ENCODE data around the gene PGM3. TPM values are rescaled to one million over a fixed set of nuclear protein-coding genes. Genes with fewer than 3 reads are reported as not detected.
A peak's percentile ranks its signal among the peaks of the same experiment; 100 is the strongest.
"Not testable (repeated sequence)": the region's sequence is repeated elsewhere in the genome, so short reads cannot be mapped to it uniquely, and the experiment has no call there.

PGM3 gene
- total RNA-seq, 2 donors from 2014 or later = 78.3 to 101 TPM

DNA sequence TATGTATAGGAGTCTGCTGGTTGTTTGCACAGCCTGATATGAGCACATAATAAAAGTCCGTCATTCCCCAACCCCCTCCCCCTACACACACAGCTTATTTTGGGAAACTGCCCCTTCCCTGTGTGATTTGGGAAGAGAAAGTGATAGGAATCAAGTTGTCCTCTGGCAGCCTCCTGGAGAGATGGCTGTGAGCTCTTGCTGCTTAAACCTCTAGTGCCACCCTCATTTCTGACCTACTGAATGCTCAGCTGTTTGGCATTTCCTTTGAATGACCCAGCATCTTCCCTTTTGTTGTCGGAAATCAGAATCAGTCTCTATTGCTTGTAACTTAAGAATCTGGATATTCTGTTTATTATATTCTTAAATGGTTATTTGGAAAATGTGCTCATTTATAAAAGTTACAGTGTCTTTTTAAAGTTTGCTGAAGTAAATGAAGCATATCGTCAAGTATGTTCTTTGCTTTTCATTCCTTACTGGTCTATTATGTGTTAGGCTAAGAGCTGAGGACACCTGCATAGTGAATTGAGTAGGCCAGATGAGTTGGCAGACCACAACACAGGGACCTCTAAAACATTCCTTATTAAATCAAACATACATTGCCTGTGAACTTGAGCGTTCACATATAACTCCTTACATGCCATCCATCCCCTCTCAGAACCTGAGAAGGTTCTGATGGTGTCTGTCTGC lies 5.6 kb upstream of the PGM3 start:
- peaks cover 1% of the 10 kb centered on the region for H3K9me3 Mint-ChIP-seq
- H3K27me3 Mint-ChIP-seq (ENCODE audit: insufficient read depth) = no peaks in the 10 kb centered on the region
- no peak overlapping the region for H3K4me3 Mint-ChIP-seq
- Histone ChIP-seq H3K27me3 (ENCODE audit: control insufficient read depth, insufficient read depth, low read length, poor library complexity, severe bottlenecking) (no peaks in the 10 kb centered on the region), H3K27ac (ENCODE audit: low read depth, low read length) (no peak overlapping the region), H3K9me3 (ENCODE audit: control insufficient read depth, low read length) (peaks cover 6% of the 10 kb centered on the region), H3K36me3 (ENCODE audit: control insufficient read depth, insufficient read depth, low read length) (peaks cover 29% of the 10 kb centered on the region), H3K4me3 (ENCODE audit: low read length) (no peak overlapping the region), H3K4me1 (ENCODE audit: control insufficient read depth, insufficient read depth, low read length) (no peaks in the 10 kb centered on the region), H3K9ac (ENCODE audit: extremely low read depth, low read length, poor library complexity, severe bottlenecking) (no peak overlapping the region)
- H3K4me1 Mint-ChIP-seq = peaks cover 9% of the 10 kb centered on the region
- H3K36me3 Mint-ChIP-seq (ENCODE audit: low read depth) = peaks cover 25% of the 10 kb centered on the region
- H3K27ac Mint-ChIP-seq = no peak overlapping the region
- WGBS, 2 experiments (ENCODE audit: insufficient coverage in 1 of 2, insufficient read length in 1 of 2) = 94 to 100% methylated on average over 1 to 3 of the region's 4 CpGs
- no peak for DNase-seq
- TF ChIP-seq, protein P1, sequence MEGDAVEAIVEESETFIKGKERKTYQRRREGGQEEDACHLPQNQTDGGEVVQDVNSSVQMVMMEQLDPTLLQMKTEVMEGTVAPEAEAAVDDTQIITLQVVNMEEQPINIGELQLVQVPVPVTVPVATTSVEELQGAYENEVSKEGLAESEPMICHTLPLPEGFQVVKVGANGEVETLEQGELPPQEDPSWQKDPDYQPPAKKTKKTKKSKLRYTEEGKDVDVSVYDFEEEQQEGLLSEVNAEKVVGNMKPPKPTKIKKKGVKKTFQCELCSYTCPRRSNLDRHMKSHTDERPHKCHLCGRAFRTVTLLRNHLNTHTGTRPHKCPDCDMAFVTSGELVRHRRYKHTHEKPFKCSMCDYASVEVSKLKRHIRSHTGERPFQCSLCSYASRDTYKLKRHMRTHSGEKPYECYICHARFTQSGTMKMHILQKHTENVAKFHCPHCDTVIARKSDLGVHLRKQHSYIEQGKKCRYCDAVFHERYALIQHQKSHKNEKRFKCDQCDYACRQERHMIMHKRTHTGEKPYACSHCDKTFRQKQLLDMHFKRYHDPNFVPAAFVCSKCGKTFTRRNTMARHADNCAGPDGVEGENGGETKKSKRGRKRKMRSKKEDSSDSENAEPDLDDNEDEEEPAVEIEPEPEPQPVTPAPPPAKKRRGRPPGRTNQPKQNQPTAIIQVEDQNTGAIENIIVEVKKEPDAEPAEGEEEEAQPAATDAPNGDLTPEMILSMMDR (conservative IDR thresholded peaks at IDR 0.05) = no peak

DNA sequence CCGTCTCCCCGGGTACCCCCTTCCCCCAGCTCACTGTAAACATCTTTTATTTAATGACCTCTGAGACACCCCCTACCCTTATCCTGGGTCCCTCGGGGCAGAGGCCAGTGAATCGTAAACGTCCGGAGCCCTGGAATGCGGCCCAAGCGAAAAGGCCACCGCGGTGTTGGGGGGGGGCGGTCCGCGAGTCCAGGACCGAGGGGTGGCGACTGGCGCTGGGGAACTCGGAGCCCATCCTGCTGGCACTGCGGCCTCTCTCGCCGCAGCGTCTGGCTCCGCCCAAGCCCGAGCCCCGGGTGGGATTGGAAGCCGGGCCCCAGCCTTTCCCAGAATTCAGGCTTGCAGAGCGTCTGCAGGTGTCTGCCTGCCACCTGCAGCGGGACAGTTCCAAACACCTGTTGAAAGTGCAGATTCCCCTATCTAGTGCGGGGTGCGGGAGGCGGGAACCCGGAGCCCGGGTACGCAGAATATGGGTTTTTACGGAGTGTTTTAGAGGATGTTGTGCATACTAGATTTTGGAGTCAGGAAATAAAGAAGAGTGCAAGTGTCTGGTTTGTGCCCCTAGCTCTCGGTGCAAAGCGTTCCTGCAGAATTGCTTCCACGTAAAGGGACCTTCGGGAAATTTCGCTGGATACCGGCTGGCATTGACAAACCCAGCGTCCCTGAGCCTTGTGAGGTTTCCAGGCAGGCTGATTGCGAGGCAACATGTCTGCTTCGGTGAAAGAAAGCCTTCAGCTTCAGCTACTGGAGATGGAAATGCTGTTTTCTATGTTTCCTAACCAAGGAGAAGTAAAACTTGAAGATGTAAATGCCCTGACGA lies 892 bp upstream of the PGM3 start:
- TF ChIP-seq, protein P1 (conservative IDR thresholded peaks at IDR 0.05) = no peak
- peaks cover 29% of the 10 kb centered on the region for H3K4me1 Mint-ChIP-seq
- DNase-seq = peak; percentile 94
- H3K9ac ChIP-seq (ENCODE audit: extremely low read depth, low read length, poor library complexity, severe bottlenecking) = peak overlapping the region; percentile 97
- no peaks in the 10 kb centered on the region for H3K27me3 Mint-ChIP-seq (ENCODE audit: insufficient read depth)
- H3K9me3 ChIP-seq (ENCODE audit: control insufficient read depth, low read length) = peaks cover 6% of the 10 kb centered on the region
- H3K9me3 Mint-ChIP-seq = no peaks in the 10 kb centered on the region
- 4 to 20% methylated on average over 9 to 44 of the region's 44 CpGs for WGBS, 2 experiments (ENCODE audit: insufficient coverage in 1 of 2, insufficient read length in 1 of 2)
- H3K27ac Mint-ChIP-seq = peak overlapping the region; percentile 85
- peak overlapping the region; percentile 54 for H3K27ac ChIP-seq (ENCODE audit: low read depth, low read length)
- no peaks in the 10 kb centered on the region for H3K4me1 ChIP-seq (ENCODE audit: control insufficient read depth, insufficient read depth, low read length)
- peaks cover 45% of the 10 kb centered on the region for H3K36me3 ChIP-seq (ENCODE audit: control insufficient read depth, insufficient read depth, low read length)
- H3K27me3 ChIP-seq (ENCODE audit: control insufficient read depth, insufficient read depth, low read length, poor library complexity, severe bottlenecking) = no peaks in the 10 kb centered on the region
- H3K4me3 ChIP-seq (ENCODE audit: low read length) = peak overlapping the region; percentile 99
- H3K36me3 Mint-ChIP-seq (ENCODE audit: low read depth) = peaks cover 46% of the 10 kb centered on the region
- H3K4me3 Mint-ChIP-seq = peak overlapping the region; percentile 98

DNA sequence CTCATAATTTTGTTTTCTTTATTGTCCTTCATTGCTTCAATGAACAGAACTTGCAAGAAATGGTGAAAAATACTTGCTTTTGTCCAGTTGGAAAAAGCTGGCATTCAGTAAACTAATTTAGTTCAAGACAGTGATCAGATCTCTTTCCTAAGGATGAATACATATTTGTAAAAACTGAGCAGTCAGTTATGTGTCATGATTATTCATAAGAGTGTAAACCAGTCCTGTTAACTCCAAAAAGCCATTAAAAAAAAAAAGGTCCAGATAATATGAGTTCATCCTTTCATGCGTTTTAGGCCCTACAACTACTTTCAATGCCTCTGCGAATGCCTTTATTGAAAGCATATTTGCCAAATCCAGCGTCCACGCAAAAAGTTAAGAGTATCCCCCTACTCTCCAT lies 609 bp downstream of the PGM3 start:
- peak overlapping the region; percentile 97 for H3K9ac ChIP-seq (ENCODE audit: extremely low read depth, low read length, poor library complexity, severe bottlenecking)
- Mint-ChIP-seq H3K4me3 (peak overlapping the region; percentile 98), H3K36me3 (ENCODE audit: low read depth) (peaks cover 53% of the 10 kb centered on the region), H3K4me1 (peaks cover 37% of the 10 kb centered on the region), H3K27me3 (ENCODE audit: insufficient read depth) (no peaks in the 10 kb centered on the region), H3K27ac (peak overlapping the region; percentile 99), H3K9me3 (no peaks in the 10 kb centered on the region)
- H3K27ac ChIP-seq (ENCODE audit: low read depth, low read length) = no peak overlapping the region
- H3K4me3 ChIP-seq (ENCODE audit: low read length) = peak overlapping the region; percentile 99
- no peaks in the 10 kb centered on the region for H3K27me3 ChIP-seq (ENCODE audit: control insufficient read depth, insufficient read depth, low read length, poor library complexity, severe bottlenecking)
- 0 to 1% methylated on average over 1 to 4 of the region's 4 CpGs for WGBS, 2 experiments (ENCODE audit: insufficient coverage in 1 of 2, insufficient read length in 1 of 2)
- TF ChIP-seq, protein P1 (conservative IDR thresholded peaks at IDR 0.05) = no peak
- no peak for DNase-seq
- H3K36me3 ChIP-seq (ENCODE audit: control insufficient read depth, insufficient read depth, low read length) = peaks cover 56% of the 10 kb centered on the region
- peaks cover 2% of the 10 kb centered on the region for H3K4me1 ChIP-seq (ENCODE audit: control insufficient read depth, insufficient read depth, low read length)
- H3K9me3 ChIP-seq (ENCODE audit: control insufficient read depth, low read length) = peaks cover 6% of the 10 kb centered on the region

DNA sequence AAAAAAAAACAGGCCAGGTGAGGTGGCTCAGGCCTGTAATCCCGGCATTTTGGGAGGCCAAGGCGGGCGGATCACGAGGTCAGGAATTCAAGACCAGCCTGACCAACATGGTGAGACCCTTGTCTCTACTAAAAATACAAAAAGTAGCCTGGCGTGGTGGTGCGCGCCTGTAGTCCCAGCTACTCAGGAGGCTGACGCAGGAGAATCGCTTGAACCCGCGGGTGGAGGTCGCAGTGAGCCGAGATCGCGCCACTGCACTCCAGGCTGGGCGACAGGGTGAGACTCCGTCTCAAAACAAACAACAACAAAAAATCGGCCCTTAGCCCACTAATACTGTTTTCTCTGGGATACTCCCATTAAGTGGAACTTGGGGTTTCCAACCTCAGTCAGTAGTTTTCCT lies 1.1 kb downstream of the PGM3 start:
- H3K27ac Mint-ChIP-seq = not testable (repeated sequence)
- 90 to 100% methylated on average over 3 to 18 of the region's 18 CpGs for WGBS, 2 experiments (ENCODE audit: insufficient coverage in 1 of 2, insufficient read length in 1 of 2)

More for the DNA sequence above, 1.1 kb downstream of the PGM3 start:
- Mint-ChIP-seq H3K4me1 (peaks cover 37% of the 10 kb centered on the region), H3K4me3 (peak overlapping the region; percentile 98), H3K36me3 (ENCODE audit: low read depth) (peaks cover 49% of the 10 kb centered on the region)
- not testable (repeated sequence) for H3K27me3 ChIP-seq (ENCODE audit: control insufficient read depth, insufficient read depth, low read length, poor library complexity, severe bottlenecking); H3K27me3 Mint-ChIP-seq (ENCODE audit: insufficient read depth); H3K4me1 ChIP-seq (ENCODE audit: control insufficient read depth, insufficient read depth, low read length); H3K27ac ChIP-seq (ENCODE audit: low read depth, low read length); DNase-seq; H3K9me3 Mint-ChIP-seq; H3K9me3 ChIP-seq (ENCODE audit: control insufficient read depth, low read length)
- Histone ChIP-seq H3K9ac (ENCODE audit: extremely low read depth, low read length, poor library complexity, severe bottlenecking) (peak overlapping the region; percentile 97), H3K4me3 (ENCODE audit: low read length) (peak overlapping the region; percentile 99), H3K36me3 (ENCODE audit: control insufficient read depth, insufficient read depth, low read length) (peaks cover 55% of the 10 kb centered on the region)

Data from endodermal cell (in vitro differentiated cells).